PC-3 (cell line): ENCODE data around the gene ZMYM2. TPM values are rescaled to one million over a fixed set of nuclear protein-coding genes. Genes with fewer than 3 reads are reported as not detected.

Experiments
- ATAC-seq: fragments of 200-7000 bp; cut with Tn5 transposase; 2 replicates; pipeline ENCODE4 v1.9.1; 2020; ENCODE audit warnings: mild to moderate bottlenecking, moderate library complexity
- BruUV-seq: library from RNA; stranded (reverse); fragments of 400-500 nt; replicated peaks from 2 replicates; lab custom pipeline; 2021; lab: Mats Ljungman, UMichigan
- CTCF ChIA-PET: fragments of 300-600 bp; sonication (Branson Sonifier 250); formaldehyde crosslinking; loops from one replicate; lab custom pipeline; 2022; ENCODE audit warnings: antibody characterized with exemption; lab: Charles Lee
- POLR2A ChIA-PET: fragments of 300-600 bp; sonication (Branson Sonifier 250); formaldehyde crosslinking; loops from one replicate; lab custom pipeline; 2022; ENCODE audit warnings: antibody characterized with exemption; ENCODE audit not compliant: unreplicated experiment; lab: Charles Lee
- DNase-seq: peaks from one replicate; pipeline ENCODE4 v3.0.0-alpha.2; 2015
- H2AFZ ChIP-seq: fragments of 300-600 bp; sonication (generic); 2 replicates; pipeline ENCODE4 v1.6.0; 2016; ENCODE audit warnings: antibody characterized with exemption, low read length
- H3F3A ChIP-seq: fragments of 300-600 bp; sonication (generic); one replicate; pipeline ENCODE4 v1.6.0; 2017; ENCODE audit warnings: antibody characterized with exemption, low read length, control low read depth, mild to moderate bottlenecking; ENCODE audit not compliant: unreplicated experiment
- H3K27ac ChIP-seq: fragments of 300-600 bp; sonication (generic); 2 replicates; pipeline ENCODE4 v1.5.1; 2016; ENCODE audit warnings: mild to moderate bottlenecking, low read length
- H3K27me3 ChIP-seq: fragments of 300-600 bp; sonication (generic); 2 replicates; pipeline ENCODE4 v1.6.1; 2016; ENCODE audit warnings: low read length, mixed read lengths
- H3K36me3 ChIP-seq: fragments of 300-600 bp; sonication (generic); 2 replicates; pipeline ENCODE4 v1.6.1; 2016; ENCODE audit warnings: low read depth, mixed run types, low read length, mixed read lengths
- H3K4me1 ChIP-seq: fragments of 300-600 bp; sonication (generic); 2 replicates; pipeline ENCODE4 v1.5.1; 2016; ENCODE audit warnings: low read length; ENCODE audit not compliant: insufficient read depth
- H3K4me2 ChIP-seq: fragments of 300-600 bp; sonication (generic); 2 replicates; pipeline ENCODE4 v1.6.0; 2016; ENCODE audit warnings: low read length
- H3K4me3 ChIP-seq: fragments of 300-600 bp; sonication (generic); 2 replicates; pipeline ENCODE4 v1.5.1; 2016; ENCODE audit warnings: mild to moderate bottlenecking, low read length, mixed read lengths
- H3K79me2 ChIP-seq: fragments of 300-600 bp; sonication (generic); 2 replicates; pipeline ENCODE4 v1.6.1; 2017; ENCODE audit warnings: low read length, mixed read lengths
- H3K9ac ChIP-seq: fragments of 300-600 bp; sonication (generic); 2 replicates; pipeline ENCODE4 v1.6.0; 2016; ENCODE audit warnings: mild to moderate bottlenecking, low read length
- H3K9me2 ChIP-seq: fragments of 300-600 bp; sonication (generic); replicated peaks from 2 replicates; pipeline ENCODE4 v1.6.1; 2016; ENCODE audit warnings: mixed run types, low read length, mixed read lengths
- H3K9me3 ChIP-seq: fragments of 300-600 bp; sonication (generic); 2 replicates; pipeline ENCODE4 v1.6.1; 2016; ENCODE audit warnings: low read length, mixed read lengths
- H4K20me1 ChIP-seq: fragments of 300-600 bp; sonication (generic); 2 replicates; pipeline ENCODE4 v1.6.1; 2016; ENCODE audit warnings: low read length, mixed read lengths
- EZH2 ChIP-seq: fragments of 300-600 bp; sonication (generic); IDR thresholded peaks from one replicate; pipeline ENCODE4 v1.6.1; 2017; ENCODE audit warnings: antibody characterized with exemption, mild to moderate bottlenecking, low read length; ENCODE audit not compliant: unreplicated experiment
- EZH2phosphoT487 ChIP-seq: fragments of 300-600 bp; sonication (generic); IDR thresholded peaks from 2 replicates; pipeline ENCODE4 v1.6.1; 2018; ENCODE audit warnings: mild to moderate bottlenecking, antibody characterized with exemption, low read length, borderline replicate concordance
- intact Hi-C: fragments of 100-400 bp; cut with micrococcal nuclease; formaldehyde crosslinking; loops from 2 replicates; pipeline ENCODE4 v1.9.0; 2023
- total RNA-seq: library from RNA; depleted of rRNA; stranded (reverse); fragments of >200 nt; gene quantifications from 2 replicates; pipeline ENCODE4 v1.2.3, GENCODE V29; 2014
- TF ChIP-seq, protein P1 (sequence below): fragments of 300-600 bp; sonication (generic); conservative IDR thresholded peaks from 2 replicates; pipeline ENCODE4 v1.5.1; 2017; ENCODE audit warnings: antibody characterized with exemption, low read depth, mild to moderate bottlenecking, low read length

ZMYM2 gene
- total RNA-seq, 1 experiment from 2014 or later = 34.7 TPM

DNA sequence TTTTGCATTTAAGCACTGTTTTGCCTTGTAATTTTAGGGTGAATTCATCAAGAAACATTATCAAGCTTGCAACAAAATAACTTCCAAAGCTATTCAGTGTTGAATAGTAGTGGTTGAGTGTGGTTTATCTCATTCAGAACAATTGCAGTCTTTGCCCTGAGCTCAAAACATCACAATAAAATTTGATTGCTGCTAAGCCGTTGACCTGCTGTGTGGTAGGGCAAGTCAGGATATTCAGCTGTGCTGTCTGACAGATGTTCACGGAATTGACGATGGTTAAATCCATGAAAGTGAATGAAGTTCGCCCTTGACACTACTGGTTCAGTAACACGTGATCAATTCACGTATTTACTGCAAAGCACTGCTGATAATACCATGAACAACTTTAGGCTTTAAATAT lies 135.4 kb downstream of the ZMYM2 start:
- no peak for DNase-seq
- H3K36me3 ChIP-seq = no peaks in the 10 kb centered on the region
- no peak overlapping the region for H2AFZ ChIP-seq
- intact Hi-C loops = loop anchor here (1.0 kb wide), 1 partner anchor 69 kb away; no protein-coding TSS in a partner anchor
- ChIA-PET CTCF (no interaction called here), POLR2A (interaction anchor here (0.6 kb wide), 1 partner anchor 415 kb away, joined by 11 read pairs; no protein-coding TSS in a partner anchor)
- H4K20me1 ChIP-seq = no peaks in the 10 kb centered on the region
- BruUV-seq = no TSS peak
- H3K27me3 ChIP-seq = no peaks in the 10 kb centered on the region
- H3K4me2 ChIP-seq = no peak overlapping the region
- no peak for TF ChIP-seq EZH2phosphoT487
- TF ChIP-seq, protein P1, sequence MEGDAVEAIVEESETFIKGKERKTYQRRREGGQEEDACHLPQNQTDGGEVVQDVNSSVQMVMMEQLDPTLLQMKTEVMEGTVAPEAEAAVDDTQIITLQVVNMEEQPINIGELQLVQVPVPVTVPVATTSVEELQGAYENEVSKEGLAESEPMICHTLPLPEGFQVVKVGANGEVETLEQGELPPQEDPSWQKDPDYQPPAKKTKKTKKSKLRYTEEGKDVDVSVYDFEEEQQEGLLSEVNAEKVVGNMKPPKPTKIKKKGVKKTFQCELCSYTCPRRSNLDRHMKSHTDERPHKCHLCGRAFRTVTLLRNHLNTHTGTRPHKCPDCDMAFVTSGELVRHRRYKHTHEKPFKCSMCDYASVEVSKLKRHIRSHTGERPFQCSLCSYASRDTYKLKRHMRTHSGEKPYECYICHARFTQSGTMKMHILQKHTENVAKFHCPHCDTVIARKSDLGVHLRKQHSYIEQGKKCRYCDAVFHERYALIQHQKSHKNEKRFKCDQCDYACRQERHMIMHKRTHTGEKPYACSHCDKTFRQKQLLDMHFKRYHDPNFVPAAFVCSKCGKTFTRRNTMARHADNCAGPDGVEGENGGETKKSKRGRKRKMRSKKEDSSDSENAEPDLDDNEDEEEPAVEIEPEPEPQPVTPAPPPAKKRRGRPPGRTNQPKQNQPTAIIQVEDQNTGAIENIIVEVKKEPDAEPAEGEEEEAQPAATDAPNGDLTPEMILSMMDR = no peak
- no peak for TF ChIP-seq EZH2
- no peak overlapping the region for H3K4me3 ChIP-seq
- no peak overlapping the region for H3K27ac ChIP-seq
- ATAC-seq = no peak
- H3F3A ChIP-seq = no peaks in the 10 kb centered on the region
- H3K79me2 ChIP-seq = no peaks in the 10 kb centered on the region
- no peak overlapping the region for H3K9ac ChIP-seq
- H3K9me2 ChIP-seq = no peaks in the 10 kb centered on the region
- no peaks in the 10 kb centered on the region for H3K9me3 ChIP-seq
- H3K4me1 ChIP-seq = 0 out of 2 replicates have a peak, but pooled peaks cover 3% of the 10 kb centered on the region

DNA sequence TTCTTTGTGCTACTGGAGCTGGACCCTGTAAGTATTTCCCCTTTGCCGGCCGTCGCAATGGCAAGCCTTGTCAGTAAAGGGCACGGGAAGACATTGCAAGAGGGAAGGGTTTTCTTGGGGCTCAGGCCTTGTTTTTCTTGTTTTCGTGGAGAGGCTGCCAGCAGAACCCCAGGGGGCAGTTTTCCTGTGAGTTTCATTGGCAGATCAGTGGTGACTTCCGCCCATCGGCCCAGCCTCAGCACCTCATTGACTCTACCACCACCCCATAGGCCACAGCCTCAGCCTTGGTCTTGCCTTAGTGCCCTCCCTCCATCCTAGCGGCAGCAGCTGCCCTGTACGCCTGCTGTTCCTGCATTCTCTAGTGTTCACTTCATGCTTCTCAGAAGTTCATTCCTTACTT lies 140.8 kb downstream of the ZMYM2 start:
- ATAC-seq (no peak), DNase-seq (no peak)
- ChIA-PET POLR2A (interaction anchor here (0.7 kb wide), 1 partner anchor 17 kb away, joined by 4 read pairs; no protein-coding TSS in a partner anchor), CTCF (no interaction called here)
- no peaks in the 10 kb centered on the region for H3K9me3 ChIP-seq
- no peaks in the 10 kb centered on the region for H4K20me1 ChIP-seq
- H3F3A ChIP-seq = no peaks in the 10 kb centered on the region
- no peak overlapping the region for H3K4me2 ChIP-seq
- H3K9ac ChIP-seq = no peak overlapping the region
- no peaks in the 10 kb centered on the region for H3K36me3 ChIP-seq
- no peak overlapping the region for H3K27ac ChIP-seq
- no peak overlapping the region for H2AFZ ChIP-seq
- BruUV-seq = no TSS peak
- H3K27me3 ChIP-seq = no peaks in the 10 kb centered on the region
- H3K4me1 ChIP-seq = peaks cover 17% of the 10 kb centered on the region
- TF ChIP-seq EZH2phosphoT487 (no peak), EZH2 (no peak)
- TF ChIP-seq, protein P1 = no peak
- intact Hi-C loops = no loop called here
- H3K4me3 ChIP-seq = no peak overlapping the region
- H3K79me2 ChIP-seq = no peaks in the 10 kb centered on the region
- H3K9me2 ChIP-seq = no peaks in the 10 kb centered on the region
